IMR-90 (cell line): ENCODE data around the gene CHMP4A. TPM values are rescaled to one million over a fixed set of nuclear protein-coding genes. Genes with fewer than 3 reads are reported as not detected.

Source experiments
- ATAC-seq: fragments of 200-7000 bp; cut with Tn5 transposase; 2 replicates; pipeline ENCODE4 v1.9.1; 2020; ENCODE audit warnings: low read depth, mild to moderate bottlenecking, moderate library complexity
- BruUV-seq: library from RNA; stranded (reverse); fragments of 400-500 nt; replicated peaks from 2 replicates; lab custom pipeline; 2021; lab: Mats Ljungman, UMichigan
- CTCF ChIA-PET: fragments of 300-600 bp; formaldehyde crosslinking; extraction: SDS; loops from one replicate; lab custom pipeline; 2021; ENCODE audit warnings: antibody characterized with exemption; lab: Yijun Ruan, JAX
- POLR2A ChIA-PET: fragments of 300-600 bp; sonication (Branson Sonifier 250); formaldehyde crosslinking; loops from one replicate; lab custom pipeline; 2022; ENCODE audit warnings: antibody characterized with exemption; ENCODE audit not compliant: unreplicated experiment; lab: Charles Lee
- DNase-seq: peaks from one replicate; pipeline ENCODE4 v3.0.0; 2013
- H2AFZ ChIP-seq: replicated peaks from 2 replicates; pipeline ENCODE3; 2013; ENCODE audit warnings: low read length, mild to moderate bottlenecking; ENCODE audit not compliant: poor library complexity
- H2AK5ac ChIP-seq: 2 replicates; pipeline ENCODE4 v1.6.1; 2013; ENCODE audit warnings: low read depth, low read length, inconsistent platforms
- H2AK9ac ChIP-seq: replicated peaks from 2 replicates; pipeline ENCODE3; 2013; ENCODE audit warnings: mild to moderate bottlenecking, low read depth, low read length, moderate library complexity; ENCODE audit not compliant: poor library complexity
- H2BK120ac ChIP-seq: 2 replicates; pipeline ENCODE4 v1.6.1; 2013; ENCODE audit warnings: low read depth, low read length, inconsistent platforms
- H2BK15ac ChIP-seq: 3 replicates; pipeline ENCODE4 v1.6.1; 2013; ENCODE audit warnings: low read depth, low read length, inconsistent platforms
- H2BK20ac ChIP-seq: 2 replicates; pipeline ENCODE4 v1.6.1; 2013; ENCODE audit warnings: low read depth, mild to moderate bottlenecking, inconsistent platforms, low read length, moderate library complexity
- H2BK5ac ChIP-seq: 2 replicates; pipeline ENCODE4 v1.6.1; 2013; ENCODE audit warnings: mild to moderate bottlenecking, low read depth, low read length, inconsistent platforms; ENCODE audit not compliant: poor library complexity, severe bottlenecking
- H3K14ac ChIP-seq: replicated peaks from 2 replicates; pipeline ENCODE4 v1.6.1; 2013; ENCODE audit warnings: low read depth, low read length, inconsistent platforms
- H3K18ac ChIP-seq: 2 replicates; pipeline ENCODE4 v1.6.1; 2013; ENCODE audit warnings: low read depth, low read length, control low read depth
- H3K23ac ChIP-seq: 2 replicates; pipeline ENCODE4 v1.6.1; 2013; ENCODE audit warnings: low read depth, low read length, inconsistent platforms
- H3K27ac ChIP-seq: 2 replicates; pipeline ENCODE4 v1.5.1; 2013; ENCODE audit warnings: mild to moderate bottlenecking, control low read depth, low read length; ENCODE audit not compliant: insufficient read depth
- H3K27me3 ChIP-seq: 2 replicates; pipeline ENCODE4 v1.6.1; 2013; ENCODE audit warnings: low read length; ENCODE audit not compliant: control insufficient read depth, insufficient read depth
- H3K36me3 ChIP-seq: 2 replicates; pipeline ENCODE4 v1.6.1; 2013; ENCODE audit warnings: low read length, mixed read lengths; ENCODE audit not compliant: control insufficient read depth, insufficient read depth
- H3K4ac ChIP-seq: 2 replicates; pipeline ENCODE4 v1.6.1; 2013; ENCODE audit warnings: low read depth, low read length, inconsistent platforms
- H3K4me1 ChIP-seq: 2 replicates; pipeline ENCODE4 v1.6.1; 2013; ENCODE audit warnings: low read length, mixed read lengths; ENCODE audit not compliant: control insufficient read depth, insufficient read depth
- H3K4me2 ChIP-seq: 2 replicates; pipeline ENCODE4 v1.6.1; 2013; ENCODE audit warnings: low read depth, mild to moderate bottlenecking, control low read depth, low read length, moderate library complexity
- H3K4me3 ChIP-seq: 2 replicates; pipeline ENCODE4 v1.5.1; 2013; ENCODE audit warnings: low read depth, mild to moderate bottlenecking, control low read depth, low read length, moderate library complexity; ENCODE audit not compliant: insufficient read depth
- H3K56ac ChIP-seq: 2 replicates; pipeline ENCODE4 v1.6.1; 2013; ENCODE audit warnings: low read length, inconsistent platforms; ENCODE audit not compliant: insufficient read depth; ENCODE audit errors: extremely low read depth
- H3K79me1 ChIP-seq, 2 experiments: 2 replicates each; pipeline ENCODE4 v1.6.1; 2013; ENCODE audit warnings: low read length in 2 of 2, inconsistent platforms in 1 of 2, low read depth in 1 of 2
- H3K9ac ChIP-seq: 2 replicates; pipeline ENCODE4 v1.6.1; 2013; ENCODE audit warnings: low read depth, low read length, control low read depth
- H3K9me1 ChIP-seq: 2 replicates; pipeline ENCODE4 v1.6.1; 2013; ENCODE audit warnings: low read length, inconsistent platforms; ENCODE audit not compliant: insufficient read depth
- H3K9me3 ChIP-seq: 2 replicates; pipeline ENCODE4 v1.6.1; 2013; ENCODE audit warnings: low read length; ENCODE audit not compliant: control insufficient read depth, insufficient read depth
- H4K20me1 ChIP-seq: 2 replicates; pipeline ENCODE4 v1.6.1; 2013; ENCODE audit warnings: low read length, inconsistent platforms; ENCODE audit not compliant: insufficient read depth
- H4K5ac ChIP-seq: 2 replicates; pipeline ENCODE4 v1.6.1; 2013; ENCODE audit warnings: mild to moderate bottlenecking, low read depth, low read length, control low read depth
- H4K8ac ChIP-seq, 2 experiments: 2 replicates each; pipeline ENCODE4 v1.6.1; 2013; ENCODE audit warnings: low read depth in 2 of 2, low read length in 2 of 2, control low read depth in 1 of 2, inconsistent platforms in 1 of 2
- H4K91ac ChIP-seq: 2 replicates; pipeline ENCODE4 v1.6.1; 2013; ENCODE audit warnings: low read depth, low read length, inconsistent platforms; ENCODE audit not compliant: insufficient read depth
- BHLHE40 ChIP-seq: fragments of 150-350 bp; IDR thresholded peaks from 2 replicates; pipeline ENCODE4 v1.6.1; 2016; ENCODE audit warnings: mild to moderate bottlenecking, low read depth, low read length
- FOS ChIP-seq: fragments of 150-350 bp; IDR thresholded peaks from 2 replicates; pipeline ENCODE4 v1.6.1; 2016; ENCODE audit warnings: low read depth, low read length
- MAFK ChIP-seq: IDR thresholded peaks from 2 replicates; pipeline ENCODE4 v1.6.1; 2012; ENCODE audit warnings: low read depth, low read length, improper control_type of control experiment
- NFE2L2 ChIP-seq: fragments of 150-350 bp; IDR thresholded peaks from 2 replicates; pipeline ENCODE4 v1.6.1; 2016; ENCODE audit warnings: low read depth, mild to moderate bottlenecking, low read length
- RFX5 ChIP-seq: IDR thresholded peaks from 2 replicates; pipeline ENCODE4 v1.8.0; 2012; ENCODE audit warnings: low read depth, mild to moderate bottlenecking, low read length, moderate library complexity
- WGBS, 2 experiments: methylation state at CpG; one replicate each; pipeline versions ENCODE4 v1.1.5 to v1.1.7; 2013; ENCODE audit warnings: missing lambda C conversion rate in 2 of 2; ENCODE audit not compliant: insufficient read length in 1 of 2; ENCODE audit errors: extremely low coverage in 2 of 2; 5-methylcytosine and 5-hydroxymethylcytosine counted together
- dilution Hi-C: fragments of 300-500 bp; cut with HindIII; formaldehyde crosslinking; loops from one replicate; pipeline ENCODE4 v1.14.3; 2018; ENCODE audit warnings: low sequenced_read_pairs; ENCODE audit not compliant: unreplicated experiment
- in situ Hi-C: fragments of 300-500 bp; cut with MboI; formaldehyde crosslinking; loops from 3 replicates; pipeline ENCODE4 v1.14.3; 2019; ENCODE audit warnings: low sequenced_read_pairs, inconsistent platforms, mixed read lengths
- intact Hi-C: fragments of 100-400 bp; cut with micrococcal nuclease; formaldehyde crosslinking; loops from 2 replicates; pipeline ENCODE4 v1.10.0; 2022
- polyA plus RNA-seq, 3 experiments: library from polyadenylated mRNA; depleted of rRNA; stranded (reverse); fragments of >200 nt; gene quantifications; 2 replicates each; pipeline ENCODE4 v1.2.3, GENCODE V29; 2012; ENCODE audit warnings: low replicate concordance in 1 of 3
- total RNA-seq: library from RNA; depleted of rRNA; stranded (reverse); fragments of >200 nt; gene quantifications from 2 replicates; pipeline ENCODE4 v1.2.3, GENCODE V29; 2012
- TF ChIP-seq, protein P1 (sequence below): conservative IDR thresholded peaks from 2 replicates; pipeline ENCODE4 v1.5.1; 2012; ENCODE audit warnings: mild to moderate bottlenecking, low read depth, low read length, improper control_type of control experiment
- TF ChIP-seq, protein P2 (sequence below): fragments of 150-350 bp; IDR thresholded peaks from 2 replicates; pipeline ENCODE4 v1.6.1; 2017; ENCODE audit warnings: mild to moderate bottlenecking, antibody characterized with exemption, low read length, low read depth
- TF ChIP-seq, protein P3 (sequence below): fragments of 150-350 bp; IDR thresholded peaks from 2 replicates; pipeline ENCODE4 v1.6.1; 2016; ENCODE audit warnings: low read depth, mild to moderate bottlenecking, low read length, moderate library complexity, borderline replicate concordance

CHMP4A gene
- total and polyA plus RNA-seq, 2 of the 4 experiments (the other 2 are of a cell fraction), result 22.0 to 63.8 TPM

DNA sequence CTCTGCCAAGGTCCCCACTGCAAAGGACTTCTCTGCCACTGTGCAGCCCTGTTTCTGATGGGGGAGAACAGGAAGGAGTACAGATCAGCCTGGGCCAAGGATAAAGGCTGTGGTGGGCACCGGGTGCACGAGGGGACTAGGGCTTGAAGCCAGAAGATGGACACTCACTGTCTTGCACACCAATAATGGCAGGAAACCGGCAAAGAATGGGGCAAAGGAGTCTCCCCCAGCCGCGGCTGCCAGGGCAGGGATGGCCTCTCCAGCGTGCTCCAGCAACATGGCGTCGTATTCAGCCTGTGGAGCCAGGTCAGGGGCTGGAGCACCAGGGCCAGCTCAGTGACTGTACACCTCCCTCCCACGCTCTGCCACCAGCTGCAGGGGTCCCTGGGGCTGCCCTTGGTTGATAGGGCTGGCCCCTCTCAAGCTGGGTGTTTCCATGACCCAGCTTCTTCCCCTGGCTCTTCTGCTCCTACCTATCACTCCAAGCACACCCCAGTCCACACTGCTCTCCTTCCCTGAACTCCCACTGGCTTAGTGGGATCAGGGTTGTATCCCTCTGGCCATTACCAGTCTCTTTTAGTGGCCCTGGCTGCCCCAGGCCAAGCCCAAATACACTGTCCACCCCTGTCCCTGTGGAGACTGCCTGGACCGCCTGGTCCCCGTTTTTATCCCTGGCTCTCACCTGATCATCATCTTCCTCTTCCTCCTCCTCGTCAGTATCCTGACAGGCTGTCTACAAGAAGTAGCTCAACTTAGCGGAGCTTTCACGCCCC lies 31.0 kb downstream of the CHMP4A start:
- peaks cover 7% of the 10 kb centered on the region for H3K9me1 ChIP-seq
- H4K20me1 ChIP-seq, result no peaks in the 10 kb centered on the region
- no peaks in the 10 kb centered on the region for H3K27me3 ChIP-seq
- ChIA-PET POLR2A (no interaction called here), CTCF (no interaction called here)
- H3K18ac ChIP-seq, result no peak overlapping the region
- no peak overlapping the region for H3K56ac ChIP-seq
- no TSS peak for BruUV-seq
- no peak overlapping the region for H2BK120ac ChIP-seq
- no peak overlapping the region for H3K4ac ChIP-seq
- no peak overlapping the region for H4K8ac ChIP-seq
- H2AK9ac ChIP-seq, result no peak overlapping the region
- no peak overlapping the region for H2BK5ac ChIP-seq
- H3K9ac ChIP-seq, result no peak overlapping the region
- no peak overlapping the region for H3K14ac ChIP-seq
- H3K79me1 ChIP-seq, result peaks cover 4 to 26% of the 10 kb centered on the region in 2 experiments; a peak in 3 of 4 replicates
- dilution Hi-C loops, result no loop called here
- H3K4me3 ChIP-seq, result no peak overlapping the region
- no peak overlapping the region for H4K91ac ChIP-seq
- H3K23ac ChIP-seq, result no peak overlapping the region
- peaks cover 83% of the 10 kb centered on the region for H3K36me3 ChIP-seq
- no peak overlapping the region for H4K5ac ChIP-seq
- no peak overlapping the region for H2BK15ac ChIP-seq
- H3K27ac ChIP-seq, result no peak overlapping the region
- H2AFZ ChIP-seq, result no peak overlapping the region
- peaks cover 2% of the 10 kb centered on the region; the same call in 1 of the 2 replicates for H3K4me1 ChIP-seq
- DNase-seq (no peak), ATAC-seq (no peak)
- no peak overlapping the region for H3K4me2 ChIP-seq
- H2AK5ac ChIP-seq, result no peak overlapping the region
- intact Hi-C loops, result no loop called here
- in situ Hi-C loops, result no loop called here
- WGBS, 2 experiments, result 94% methylated on average over 7 of the region's 14 CpGs; no CpG with 5 or more reads in 1 of the 2 experiments
- TF ChIP-seq MAFK (no peak), RFX5 (no peak), NFE2L2 (no peak), BHLHE40 (no peak), FOS (no peak)
- TF ChIP-seq, protein P1, sequence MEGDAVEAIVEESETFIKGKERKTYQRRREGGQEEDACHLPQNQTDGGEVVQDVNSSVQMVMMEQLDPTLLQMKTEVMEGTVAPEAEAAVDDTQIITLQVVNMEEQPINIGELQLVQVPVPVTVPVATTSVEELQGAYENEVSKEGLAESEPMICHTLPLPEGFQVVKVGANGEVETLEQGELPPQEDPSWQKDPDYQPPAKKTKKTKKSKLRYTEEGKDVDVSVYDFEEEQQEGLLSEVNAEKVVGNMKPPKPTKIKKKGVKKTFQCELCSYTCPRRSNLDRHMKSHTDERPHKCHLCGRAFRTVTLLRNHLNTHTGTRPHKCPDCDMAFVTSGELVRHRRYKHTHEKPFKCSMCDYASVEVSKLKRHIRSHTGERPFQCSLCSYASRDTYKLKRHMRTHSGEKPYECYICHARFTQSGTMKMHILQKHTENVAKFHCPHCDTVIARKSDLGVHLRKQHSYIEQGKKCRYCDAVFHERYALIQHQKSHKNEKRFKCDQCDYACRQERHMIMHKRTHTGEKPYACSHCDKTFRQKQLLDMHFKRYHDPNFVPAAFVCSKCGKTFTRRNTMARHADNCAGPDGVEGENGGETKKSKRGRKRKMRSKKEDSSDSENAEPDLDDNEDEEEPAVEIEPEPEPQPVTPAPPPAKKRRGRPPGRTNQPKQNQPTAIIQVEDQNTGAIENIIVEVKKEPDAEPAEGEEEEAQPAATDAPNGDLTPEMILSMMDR, result no peak
- TF ChIP-seq, protein P2, sequence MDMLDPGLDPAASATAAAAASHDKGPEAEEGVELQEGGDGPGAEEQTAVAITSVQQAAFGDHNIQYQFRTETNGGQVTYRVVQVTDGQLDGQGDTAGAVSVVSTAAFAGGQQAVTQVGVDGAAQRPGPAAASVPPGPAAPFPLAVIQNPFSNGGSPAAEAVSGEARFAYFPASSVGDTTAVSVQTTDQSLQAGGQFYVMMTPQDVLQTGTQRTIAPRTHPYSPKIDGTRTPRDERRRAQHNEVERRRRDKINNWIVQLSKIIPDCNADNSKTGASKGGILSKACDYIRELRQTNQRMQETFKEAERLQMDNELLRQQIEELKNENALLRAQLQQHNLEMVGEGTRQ, result no peak
- TF ChIP-seq, protein P3, sequence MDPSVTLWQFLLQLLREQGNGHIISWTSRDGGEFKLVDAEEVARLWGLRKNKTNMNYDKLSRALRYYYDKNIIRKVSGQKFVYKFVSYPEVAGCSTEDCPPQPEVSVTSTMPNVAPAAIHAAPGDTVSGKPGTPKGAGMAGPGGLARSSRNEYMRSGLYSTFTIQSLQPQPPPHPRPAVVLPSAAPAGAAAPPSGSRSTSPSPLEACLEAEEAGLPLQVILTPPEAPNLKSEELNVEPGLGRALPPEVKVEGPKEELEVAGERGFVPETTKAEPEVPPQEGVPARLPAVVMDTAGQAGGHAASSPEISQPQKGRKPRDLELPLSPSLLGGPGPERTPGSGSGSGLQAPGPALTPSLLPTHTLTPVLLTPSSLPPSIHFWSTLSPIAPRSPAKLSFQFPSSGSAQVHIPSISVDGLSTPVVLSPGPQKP, result no peak
- H2BK20ac ChIP-seq, result no peak overlapping the region
- H3K9me3 ChIP-seq, result no peaks in the 10 kb centered on the region
